HCT116 (cell line): ENCODE measurements around the gene ANKS4B. TPM values are rescaled to one million over a fixed set of nuclear protein-coding genes. Genes with fewer than 3 reads are reported as not detected.

Experiments
- ATAC-seq: fragments of 200-7000 bp; cut with Tn5 transposase; 2 replicates; pipeline ENCODE4 v1.9.1; 2020; ENCODE audit warnings: mild to moderate bottlenecking, moderate library complexity
- BruUV-seq: library from RNA; stranded (reverse); fragments of 400-500 nt; replicated peaks from 2 replicates; lab custom pipeline; 2021; lab: Mats Ljungman, UMichigan
- CTCF ChIA-PET: fragments of 300-600 bp; sonication (Branson Sonifier 250); formaldehyde crosslinking; loops from one replicate; lab custom pipeline; 2021; ENCODE audit warnings: antibody characterized with exemption; lab: Charles Lee
- POLR2A ChIA-PET: fragments of 300-600, 350-600 bp; sonication (Branson Sonifier 250); formaldehyde crosslinking; loops from one replicate; lab custom pipeline; 2021; ENCODE audit warnings: antibody characterized with exemption; lab: Charles Lee
- RAD21 ChIA-PET, 2 experiments: fragments of 300-600 bp; sonication (Branson Sonifier 250); formaldehyde crosslinking; loops; one replicate each; lab custom pipeline; 2023; ENCODE audit warnings: low total read pairs in 2 of 2; ENCODE audit not compliant: uncharacterized antibody in 2 of 2, unreplicated experiment in 2 of 2, low non-redundant PET in 1 of 2; lab: Charles Lee
- DNase-seq: peaks from one replicate; pipeline ENCODE4 v3.0.0-alpha.2; 2010; ENCODE audit warnings: low read depth, low spot score
- H2AFZ ChIP-seq: fragments of 200-600 bp; shearing (Covaris generic), sonication (generic); 2 replicates; pipeline ENCODE4 v1.6.1; 2017; ENCODE audit warnings: low read depth, mixed run types, mixed read lengths, antibody characterized with exemption, low read length; ENCODE audit not compliant: poor library complexity, severe bottlenecking
- H3K27ac ChIP-seq: 2 replicates; pipeline ENCODE4 v1.5.1; 2012; ENCODE audit warnings: low read depth, low read length
- H3K27me3 ChIP-seq: fragments of 200-600 bp; sonication (generic); 2 replicates; pipeline ENCODE4 v1.6.1; 2016; ENCODE audit warnings: mixed run types, low read length, mixed read lengths; ENCODE audit not compliant: insufficient read depth
- H3K36me3 ChIP-seq, 2 experiments: fragments of 200-500 bp in 1 of 2; fragments of 200-600 bp in 1 of 2; sonication (Bioruptor generic) in 1 of 2; sonication (generic) in 1 of 2; 2 replicates each; pipeline versions ENCODE4 v1.5.1 to v1.6.1; 2014 to 2016; ENCODE audit warnings: low read length in 2 of 2, inconsistent platforms in 1 of 2, mixed read lengths in 1 of 2, mixed run types in 1 of 2; ENCODE audit not compliant: insufficient read depth in 2 of 2, control insufficient read depth in 1 of 2
- H3K4me1 ChIP-seq, 2 experiments: fragments of 200-600 bp in 1 of 2; sonication (generic) in 1 of 2; 2 replicates each; pipeline versions ENCODE4 v1.5.1 to v1.6.1; 2012 to 2017; ENCODE audit warnings: low read length in 2 of 2, inconsistent platforms in 1 of 2, mild to moderate bottlenecking in 1 of 2, mixed read lengths in 1 of 2, mixed run types in 1 of 2, moderate library complexity in 1 of 2; ENCODE audit not compliant: insufficient read depth in 2 of 2, control insufficient read depth in 1 of 2
- H3K4me2 ChIP-seq: fragments of 200-600 bp; sonication (generic); 2 replicates; pipeline ENCODE4 v1.6.1; 2017; ENCODE audit warnings: mixed run types, low read length, mixed read lengths
- H3K4me3 ChIP-seq, 2 experiments: fragments of 200-600 bp in 1 of 2; sonication (generic) in 1 of 2; replicated peaks in 1 of 2; 2 replicates each; pipeline ENCODE4 v1.5.1; 2011 to 2016; ENCODE audit warnings: low read length in 2 of 2, control low read depth in 1 of 2, low read depth in 1 of 2, mild to moderate bottlenecking in 1 of 2, mixed read lengths in 1 of 2, mixed run types in 1 of 2
- H3K79me2 ChIP-seq: fragments of 200-600 bp; sonication (generic); 2 replicates; pipeline ENCODE4 v1.6.1; 2017; ENCODE audit warnings: mild to moderate bottlenecking, mixed run types, low read length, moderate library complexity, mixed read lengths; ENCODE audit not compliant: insufficient read depth
- H3K9ac ChIP-seq: fragments of 200-600 bp; sonication (generic); 2 replicates; pipeline ENCODE4 v1.6.1; 2016; ENCODE audit warnings: low read length, mixed read lengths
- H3K9me2 ChIP-seq: fragments of 200-600 bp; sonication (generic), shearing (Covaris generic); 2 replicates; pipeline ENCODE4 v1.6.1; 2017; ENCODE audit warnings: mixed run types, mild to moderate bottlenecking, moderate library complexity; ENCODE audit not compliant: insufficient read depth
- H3K9me3 ChIP-seq, 2 experiments: fragments of 200-500 bp in 1 of 2; fragments of 200-600 bp in 1 of 2; sonication (Bioruptor generic) in 1 of 2; sonication (generic) in 1 of 2; 2 replicates each; pipeline ENCODE4 v1.6.1; 2014 to 2017; ENCODE audit warnings: low read length in 2 of 2, mixed read lengths in 2 of 2, inconsistent platforms in 1 of 2, low read depth in 1 of 2, mild to moderate bottlenecking in 1 of 2, mixed run types in 1 of 2, moderate library complexity in 1 of 2; ENCODE audit not compliant: control insufficient read depth in 1 of 2, insufficient read depth in 1 of 2
- H4K20me1 ChIP-seq: fragments of 200-600 bp; sonication (generic), shearing (Covaris generic); 2 replicates; pipeline ENCODE4 v1.6.1; 2017; ENCODE audit warnings: mixed run types, mild to moderate bottlenecking, moderate library complexity; ENCODE audit not compliant: insufficient read depth
- ATF3 ChIP-seq: IDR thresholded peaks from 2 replicates; pipeline ENCODE4 v1.6.1; 2012
- CBX3 ChIP-seq: IDR thresholded peaks from 2 replicates; pipeline ENCODE4 v1.6.1; 2012; ENCODE audit warnings: low read depth
- CEBPB ChIP-seq: IDR thresholded peaks from 2 replicates; pipeline ENCODE4 v1.6.1; 2012; ENCODE audit warnings: low read depth
- EGR1 ChIP-seq: IDR thresholded peaks from 2 replicates; pipeline ENCODE4 v1.6.1; 2012; ENCODE audit warnings: low read depth
- ELF1 ChIP-seq: IDR thresholded peaks from 2 replicates; pipeline ENCODE4 v1.6.1; 2012; ENCODE audit warnings: low read depth, borderline replicate concordance
- EZH2 ChIP-seq: fragments of 200-600 bp; sonication (generic); IDR thresholded peaks from 2 replicates; pipeline ENCODE4 v1.6.1; 2017; ENCODE audit warnings: antibody characterized with exemption, mixed run types
- EZH2phosphoT487 ChIP-seq: fragments of 200-600 bp; IDR thresholded peaks from 2 replicates; pipeline ENCODE4 v1.6.1; 2018; ENCODE audit warnings: antibody characterized with exemption, borderline replicate concordance
- FOSL1 ChIP-seq: IDR thresholded peaks from 2 replicates; pipeline ENCODE4 v1.6.1; 2012; ENCODE audit warnings: low read depth
- JUND ChIP-seq: IDR thresholded peaks from 2 replicates; pipeline ENCODE4 v1.6.1; 2012
- POLR2A ChIP-seq: IDR thresholded peaks from 2 replicates; pipeline ENCODE4 v1.7.0; 2011; ENCODE audit warnings: borderline replicate concordance; ENCODE audit not compliant: insufficient read depth, insufficient read length; ENCODE audit errors: extremely low read depth
- RAD21 ChIP-seq: IDR thresholded peaks from 2 replicates; pipeline ENCODE4 v1.6.1; 2012; ENCODE audit warnings: low read depth, mild to moderate bottlenecking
- REST ChIP-seq: IDR thresholded peaks from 2 replicates; pipeline ENCODE4 v1.6.1; 2012; ENCODE audit warnings: low read depth
- SIN3A ChIP-seq: IDR thresholded peaks from 2 replicates; pipeline ENCODE4 v1.6.1; 2012; ENCODE audit warnings: low read depth
- SP1 ChIP-seq: IDR thresholded peaks from 2 replicates; pipeline ENCODE4 v1.6.1; 2012; ENCODE audit warnings: low read depth
- SRF ChIP-seq: IDR thresholded peaks from 2 replicates; pipeline ENCODE4 v1.6.1; 2012; ENCODE audit warnings: low read depth
- ZBTB33 ChIP-seq: IDR thresholded peaks from 2 replicates; pipeline ENCODE4 v1.6.1; 2011; ENCODE audit warnings: mild to moderate bottlenecking, low read length, moderate library complexity; ENCODE audit not compliant: insufficient replicate concordance; ENCODE audit errors: extremely low read depth
- ZFX ChIP-seq: fragments of 450-650 bp; IDR thresholded peaks from 2 replicates; pipeline ENCODE4 v1.6.1; 2017
- ZNF274 ChIP-seq: fragments of 200-500 bp; sonication (Bioruptor generic); IDR thresholded peaks from 2 replicates; pipeline ENCODE4 v1.6.1; 2014; ENCODE audit warnings: mild to moderate bottlenecking, low read depth, low read length, inconsistent platforms
- intact Hi-C: fragments of 100-400 bp; cut with micrococcal nuclease; formaldehyde crosslinking; loops from 2 replicates; pipeline ENCODE4 v1.10.0; 2022
- total RNA-seq: library from RNA; stranded (reverse); gene quantifications from one replicate; pipeline ENCODE4 v1.2.1, GENCODE V29; 2021; ENCODE audit not compliant: unreplicated experiment

The ANKS4B gene
- total RNA-seq, 1 experiment from 2014 or later = not detected

- POLR2A ChIA-PET = no interaction called here
- no peaks in the 10 kb centered on the region for H3K9me3 ChIP-seq
- H3K79me2 ChIP-seq = no peaks in the 10 kb centered on the region
- intact Hi-C loops = no loop called here
- H3K9me2 ChIP-seq = no peaks in the 10 kb centered on the region; the same call in 1 of the 2 replicates
- no TSS peak for BruUV-seq
- CTCF ChIA-PET = no interaction called here
- H4K20me1 ChIP-seq = no peaks in the 10 kb centered on the region
- no peak overlapping the region for H2AFZ ChIP-seq
- H3K27ac ChIP-seq = no peak overlapping the region
- TF ChIP-seq EZH2 = no peak
- TF ChIP-seq SIN3A = no peak
- H3K4me2 ChIP-seq = no peak overlapping the region
- H3K4me1 ChIP-seq = no peaks in the 10 kb centered on the region
- no peak for DNase-seq
- RAD21 ChIA-PET = no interaction called here
- H3K4me3 ChIP-seq = no peak overlapping the region
- no peak overlapping the region for H3K9ac ChIP-seq
- no peaks in the 10 kb centered on the region for H3K36me3 ChIP-seq
- H3K27me3 ChIP-seq = 0 out of 2 replicates have a peak, but pooled peaks cover 6% of the 10 kb centered on the region
- ATAC-seq = no peak
Measured at GRCh38 chr16:21239646-21240045, 6.1 kb downstream of the ANKS4B start.

- DNase-seq (no peak), ATAC-seq (no peak)
- no peaks in the 10 kb centered on the region for H3K9me2 ChIP-seq
- no peak for TF ChIP-seq EGR1
- no peak for TF ChIP-seq EZH2
- TF ChIP-seq CEBPB = no peak
- no peak for TF ChIP-seq ZBTB33
- no peak for TF ChIP-seq SIN3A
- TF ChIP-seq ZNF274 = no peak
- TF ChIP-seq REST = no peak
- TF ChIP-seq JUND = no peak
- TF ChIP-seq EZH2phosphoT487 = no peak
- TF ChIP-seq SP1 = no peak
- TF ChIP-seq RAD21 = no peak
- TF ChIP-seq ZFX = no peak
- TF ChIP-seq POLR2A = no peak
- TF ChIP-seq ELF1 = no peak
- no peak for TF ChIP-seq FOSL1
- no peak for TF ChIP-seq SRF
- TF ChIP-seq ATF3 = no peak
- no peak for TF ChIP-seq CBX3
- TF ChIP-seq, all 23 proteins: peak for 0
- Histone ChIP-seq H3K4me1 (no peaks in the 10 kb centered on the region), H3K4me3 (no peak overlapping the region), H3K79me2 (no peaks in the 10 kb centered on the region), H3K9ac (no peak overlapping the region), H2AFZ (no peak overlapping the region), H3K9me3 (no peaks in the 10 kb centered on the region), H3K36me3 (no peaks in the 10 kb centered on the region), H3K27ac (no peak overlapping the region), H3K4me2 (no peak overlapping the region), H3K27me3 (0 out of 2 replicates have a peak, but pooled peaks cover 6% of the 10 kb centered on the region), H4K20me1 (no peaks in the 10 kb centered on the region)
- intact Hi-C loops = no loop called here
- ChIA-PET POLR2A (no interaction called here), CTCF (no interaction called here), RAD21 (no interaction called here)
- BruUV-seq = no TSS peak
Measured at GRCh38 chr16:21242756-21243155, 9.3 kb downstream of the ANKS4B start.
